ENCODE data around the gene TMEM167B. TPM values are rescaled to one million over a fixed set of nuclear protein-coding genes. Genes with fewer than 3 reads are reported as not detected.

Gene TMEM167B
- total RNA-seq, 1 experiment from 2014 or later: 13.3 TPM

GRCh38 chr1:109104364-109105151 is 14.0 kb downstream of the TMEM167B start:
- DNase-seq (ENCODE audit: low read depth, low spot score): no peak
- in situ Hi-C loops (cut with HindIII; ENCODE audit: low pct_unique_long_range_greater_than_20kb, low sequenced_read_pairs): no loop called here

GRCh38 chr1:109105881-109106280 is 15.3 kb downstream of the TMEM167B start:
- no peak for DNase-seq (ENCODE audit: low read depth, low spot score)
- in situ Hi-C loops (cut with HindIII; ENCODE audit: low pct_unique_long_range_greater_than_20kb, low sequenced_read_pairs): no loop called here

GRCh38 chr1:109107785-109108184 is 17.2 kb downstream of the TMEM167B start:
- no peak for DNase-seq (ENCODE audit: low read depth, low spot score)
- in situ Hi-C loops (cut with HindIII; ENCODE audit: low pct_unique_long_range_greater_than_20kb, low sequenced_read_pairs): no loop called here

GRCh38 chr1:109109906-109110305 is 19.3 kb downstream of the TMEM167B start:
- in situ Hi-C loops (cut with HindIII; ENCODE audit: low pct_unique_long_range_greater_than_20kb, low sequenced_read_pairs): no loop called here
- no peak for DNase-seq (ENCODE audit: low read depth, low spot score)

GRCh38 chr1:109111386-109112055 is 21.0 kb downstream of the TMEM167B start:
- in situ Hi-C loops (cut with HindIII; ENCODE audit: low pct_unique_long_range_greater_than_20kb, low sequenced_read_pairs): no loop called here

GRCh38 chr1:109112056-109112651 is 21.6 kb downstream of the TMEM167B start:
- DNase-seq (ENCODE audit: low read depth, low spot score): peak; percentile 66

More at GRCh38 chr1:109111386-109112055, 21.0 kb downstream of the TMEM167B start:
- DNase-seq (ENCODE audit: low read depth, low spot score): no peak

GRCh38 chr1:109112652-109113285 is 22.2 kb downstream of the TMEM167B start:
- DNase-seq (ENCODE audit: low read depth, low spot score): peak; percentile 87
- in situ Hi-C loops (cut with HindIII; ENCODE audit: low pct_unique_long_range_greater_than_20kb, low sequenced_read_pairs): no loop called here

More at GRCh38 chr1:109112056-109112651, 21.6 kb downstream of the TMEM167B start:
- in situ Hi-C loops (cut with HindIII; ENCODE audit: low pct_unique_long_range_greater_than_20kb, low sequenced_read_pairs): no loop called here

GRCh38 chr1:109113590-109114341 is 23.2 kb downstream of the TMEM167B start, which contains the start of gene ELAPOR1:
Gene ELAPOR1, plus strand, starts transcription at chr1:109114115. Its CDS starts 69 bp downstream, at chr1:109114184.
- in situ Hi-C loops (cut with HindIII; ENCODE audit: low pct_unique_long_range_greater_than_20kb, low sequenced_read_pairs): no loop called here
- DNase-seq (ENCODE audit: low read depth, low spot score): no peak

- in situ Hi-C loops (cut with HindIII; ENCODE audit: low pct_unique_long_range_greater_than_20kb, low sequenced_read_pairs): no loop called here
- no peak for DNase-seq (ENCODE audit: low read depth, low spot score)
Observed at GRCh38 chr1:109114342-109114674, 23.7 kb downstream of the TMEM167B start.

GRCh38 chr1:109115685-109116084 is 25.1 kb downstream of the TMEM167B start:
- in situ Hi-C loops (cut with HindIII; ENCODE audit: low pct_unique_long_range_greater_than_20kb, low sequenced_read_pairs): no loop called here
- no peak for DNase-seq (ENCODE audit: low read depth, low spot score)

GRCh38 chr1:109116286-109116685 is 25.7 kb downstream of the TMEM167B start:
- in situ Hi-C loops (cut with HindIII; ENCODE audit: low pct_unique_long_range_greater_than_20kb, low sequenced_read_pairs): no loop called here
- no peak for DNase-seq (ENCODE audit: low read depth, low spot score)

- in situ Hi-C loops (cut with HindIII; ENCODE audit: low pct_unique_long_range_greater_than_20kb, low sequenced_read_pairs): no loop called here
- no peak for DNase-seq (ENCODE audit: low read depth, low spot score)
Observed at GRCh38 chr1:109118089-109118488, 27.5 kb downstream of the TMEM167B start.

- in situ Hi-C loops (cut with HindIII; ENCODE audit: low pct_unique_long_range_greater_than_20kb, low sequenced_read_pairs): no loop called here
- DNase-seq (ENCODE audit: low read depth, low spot score): no peak
Observed at GRCh38 chr1:109120356-109120755, 29.8 kb downstream of the TMEM167B start.

GRCh38 chr1:109131059-109131458 is 40.5 kb downstream of the TMEM167B start:
- in situ Hi-C loops (cut with HindIII; ENCODE audit: low pct_unique_long_range_greater_than_20kb, low sequenced_read_pairs): no loop called here
- DNase-seq (ENCODE audit: low read depth, low spot score): no peak

- no peak for DNase-seq (ENCODE audit: low read depth, low spot score)
- in situ Hi-C loops (cut with HindIII; ENCODE audit: low pct_unique_long_range_greater_than_20kb, low sequenced_read_pairs): no loop called here
Observed at GRCh38 chr1:109131800-109132199, 41.2 kb downstream of the TMEM167B start.

GRCh38 chr1:109133002-109133706 is 42.6 kb downstream of the TMEM167B start:
- no peak for DNase-seq (ENCODE audit: low read depth, low spot score)
- in situ Hi-C loops (cut with HindIII; ENCODE audit: low pct_unique_long_range_greater_than_20kb, low sequenced_read_pairs): no loop called here

- in situ Hi-C loops (cut with HindIII; ENCODE audit: low pct_unique_long_range_greater_than_20kb, low sequenced_read_pairs): no loop called here
- no peak for DNase-seq (ENCODE audit: low read depth, low spot score)
Observed at GRCh38 chr1:109133815-109134214, 43.3 kb downstream of the TMEM167B start.
